Lung (tissue), 12 donors: ENCODE measurements around the gene IL1F10. TPM values are rescaled to one million over a fixed set of nuclear protein-coding genes. Genes with fewer than 3 reads are reported as not detected.

Source experiments
- ATAC-seq: fragments of 200-7000 bp; cut with Tn5 transposase; one replicate; pipeline ENCODE4 v1.9.1; 2020; ENCODE audit warnings: moderate number of reproducible peaks; ENCODE audit not compliant: insufficient read depth, low FRiP score
- DNase-seq, 3 donors: peaks; one replicate each; pipeline ENCODE4 v3.0.0-alpha.2; 2013 to 2017
- H3K27ac ChIP-seq, 2 donors: one replicate each; pipeline ENCODE4 v1.5.1; 2013; ENCODE audit warnings: mild to moderate bottlenecking in 2 of 2, moderate library complexity in 2 of 2, control low read depth in 1 of 2, inconsistent platforms in 1 of 2, low read depth in 1 of 2, low read length in 1 of 2
- H3K27me3 ChIP-seq, 3 donors: one replicate each; pipeline ENCODE4 v1.5.1; 2013; ENCODE audit warnings: low read length in 2 of 3; ENCODE audit not compliant: control insufficient read depth in 3 of 3, insufficient read depth in 3 of 3
- H3K36me3 ChIP-seq, 4 donors: one replicate each; pipeline ENCODE4 v1.5.1; 2013; ENCODE audit warnings: low read length in 4 of 4, mild to moderate bottlenecking in 1 of 4, moderate library complexity in 1 of 4; ENCODE audit not compliant: control insufficient read depth in 4 of 4, insufficient read depth in 4 of 4
- H3K4me1 ChIP-seq, 5 donors: one replicate each; pipeline ENCODE4 v1.5.1; 2013; ENCODE audit warnings: low read length in 5 of 5, mild to moderate bottlenecking in 2 of 5, moderate library complexity in 1 of 5; ENCODE audit not compliant: control insufficient read depth in 5 of 5, insufficient read depth in 5 of 5
- H3K4me3 ChIP-seq: one replicate; pipeline ENCODE4 v1.5.1; 2013; ENCODE audit warnings: mild to moderate bottlenecking, control low read depth, moderate library complexity
- H3K9ac ChIP-seq, 2 donors: one replicate each; pipeline ENCODE4 v1.5.1; 2013; ENCODE audit warnings: low read length in 2 of 2, control low read depth in 1 of 2; ENCODE audit not compliant: insufficient read depth in 1 of 2
- H3K9me3 ChIP-seq, 4 donors: one replicate each; pipeline ENCODE4 v1.5.1; 2013; ENCODE audit warnings: low read length in 3 of 4, mild to moderate bottlenecking in 1 of 4, moderate library complexity in 1 of 4; ENCODE audit not compliant: control insufficient read depth in 4 of 4, insufficient read depth in 3 of 4
- CTCF ChIP-seq: IDR thresholded peaks from 2 replicates; pipeline ENCODE4 v1.5.1; 2012; ENCODE audit warnings: mild to moderate bottlenecking; ENCODE audit errors: control extremely low read depth, extremely low read depth
- WGBS, 2 donors: extraction: QIAGEN DNeasy Blood & Tissue Kit; methylation state at CpG; one replicate each; pipeline ENCODE4 v1.1.7; 2013; 5-methylcytosine and 5-hydroxymethylcytosine counted together
- polyA plus RNA-seq, 2 donors: library from polyadenylated mRNA; stranded (reverse); fragments of 200-250 nt; gene quantifications; one replicate each; pipeline ENCODE4 v1.2.1, GENCODE V29; 2013
- total RNA-seq, 2 donors: library from RNA; depleted of rRNA in 1 of 2; stranded (reverse); fragments of >200 nt in 1 of 2; gene quantifications; one replicate each; pipeline ENCODE4 v1.2.1, GENCODE V29; 2014 to 2021
- donor health status: control.
- donor health status: control.
- donor health status: Bipolar disorder and iron deficiency.
- donor health status: healthy.
- donor health status: DM: yes; HTN: yes; CAD: no.

The IL1F10 gene
- total and polyA plus RNA-seq, 4 donors: not detected

GRCh38 chr2:113032737-113033136, 35.0 kb upstream of the IL1F10 start:
- DNase-seq (no peak), ATAC-seq (no peak)
- H3K4me1 ChIP-seq: no peaks in the 10 kb centered on the region
- no peak overlapping the region for H3K27ac ChIP-seq
- no peak overlapping the region for H3K4me3 ChIP-seq
- TF ChIP-seq CTCF: no peak
- WGBS, 2 donors: 89 to 97% methylated on average over 1 of the region's 1 CpG
- H3K36me3 ChIP-seq: no peaks in the 10 kb centered on the region
- H3K9me3 ChIP-seq: no peaks in the 10 kb centered on the region
- H3K27me3 ChIP-seq: peaks cover 0 to 6% (median 0%) of the 10 kb centered on the region in 3 donors
- H3K9ac ChIP-seq: no peak overlapping the region

GRCh38 chr2:113034016-113034415, 33.8 kb upstream of the IL1F10 start:
- H3K4me3 ChIP-seq: no peak overlapping the region
- DNase-seq: no peak
- ATAC-seq: no peak
- no peaks in the 10 kb centered on the region for H3K36me3 ChIP-seq
- no peaks in the 10 kb centered on the region for H3K9me3 ChIP-seq
- no peak overlapping the region for H3K9ac ChIP-seq
- TF ChIP-seq CTCF: no peak
- peaks cover 0 to 2% (median 0%) of the 10 kb centered on the region in 3 donors for H3K27me3 ChIP-seq
- no peaks in the 10 kb centered on the region for H3K4me1 ChIP-seq
- WGBS, 2 donors: 74 to 83% methylated on average over 3 of the region's 3 CpGs
- H3K27ac ChIP-seq: no peak overlapping the region

- H3K4me3 ChIP-seq: no peak overlapping the region
- no peaks in the 10 kb centered on the region for H3K4me1 ChIP-seq
- H3K9ac ChIP-seq: no peak overlapping the region
- 96 to 98% methylated on average over 9 of the region's 9 CpGs for WGBS, 2 donors
- no peak for ATAC-seq
- no peak for TF ChIP-seq CTCF
- no peak for DNase-seq
- no peak overlapping the region for H3K27ac ChIP-seq
- no peaks in the 10 kb centered on the region for H3K36me3 ChIP-seq
- no peaks in the 10 kb centered on the region for H3K9me3 ChIP-seq
- H3K27me3 ChIP-seq: peaks cover 0 to 2% (median 0%) of the 10 kb centered on the region in 3 donors
These were observed 31.0 kb upstream of the IL1F10 start for GRCh38 chr2:113036763-113037162.

GRCh38 chr2:113038291-113038690, 29.5 kb upstream of the IL1F10 start:
- WGBS, 2 donors: 81 to 82% methylated on average over 3 of the region's 3 CpGs
- no peak for DNase-seq

More at GRCh38 chr2:113038291-113038690, 29.5 kb upstream of the IL1F10 start:
- H3K4me3 ChIP-seq: no peak overlapping the region
- H3K9ac ChIP-seq: no peak overlapping the region
- no peaks in the 10 kb centered on the region for H3K9me3 ChIP-seq
- H3K27me3 ChIP-seq: no peaks in the 10 kb centered on the region
- TF ChIP-seq CTCF: no peak
- ATAC-seq: no peak
- no peak overlapping the region for H3K27ac ChIP-seq
- no peaks in the 10 kb centered on the region for H3K36me3 ChIP-seq
- H3K4me1 ChIP-seq: no peaks in the 10 kb centered on the region
